Neural cell (in vitro differentiated cells): ENCODE results near the gene ZDHHC7.
A peak's percentile ranks its signal among the peaks of the same experiment; 100 is the strongest.

Experiments
- EP300 ChIP-seq: fragments of 450-650 bp; conservative IDR thresholded peaks from 2 replicates; pipeline ENCODE4 v1.6.1; 2014; ENCODE audit warnings: antibody characterized with exemption, mild to moderate bottlenecking, moderate library complexity; ENCODE audit not compliant: poor library complexity, severe bottlenecking
- EZH2 ChIP-seq: fragments of 200-600, 300-800 bp; shearing (Covaris generic), sonication (generic); IDR thresholded peaks from 2 replicates; pipeline ENCODE4 v1.6.1; 2014; ENCODE audit warnings: antibody characterized with exemption, low read length, borderline replicate concordance, mild to moderate bottlenecking; ENCODE audit not compliant: insufficient read depth, poor library complexity, severe bottlenecking
- MXI1 ChIP-seq: fragments of 450-650 bp; conservative IDR thresholded peaks from 2 replicates; pipeline ENCODE4 v1.6.1; 2014; ENCODE audit warnings: antibody characterized with exemption, mild to moderate bottlenecking; ENCODE audit not compliant: poor library complexity, severe bottlenecking
- POLR2AphosphoS5 ChIP-seq: IDR thresholded peaks from 2 replicates; pipeline ENCODE4 v1.6.1; 2012
- RAD21 ChIP-seq: fragments of 450-650 bp; conservative IDR thresholded peaks from 2 replicates; pipeline ENCODE4 v1.6.1; 2014; ENCODE audit warnings: antibody characterized with exemption, mild to moderate bottlenecking, moderate library complexity
- SMC3 ChIP-seq: fragments of 450-650 bp; conservative IDR thresholded peaks from 2 replicates; pipeline ENCODE4 v1.6.1; 2014; ENCODE audit warnings: antibody characterized with exemption, mild to moderate bottlenecking, moderate library complexity; ENCODE audit not compliant: poor library complexity
- TAF1 ChIP-seq: IDR thresholded peaks from 2 replicates; pipeline ENCODE4 v1.6.1; 2012; ENCODE audit warnings: low read depth
- TF ChIP-seq, protein P1 (sequence below): fragments of 450-650 bp; IDR thresholded peaks from 2 replicates; pipeline ENCODE4 v1.5.1; 2014; ENCODE audit warnings: antibody characterized with exemption, mild to moderate bottlenecking, moderate library complexity; ENCODE audit not compliant: poor library complexity, severe bottlenecking
- TF ChIP-seq, protein P2 (sequence below): IDR thresholded peaks from 2 replicates; pipeline ENCODE4 v1.6.1; 2012; ENCODE audit warnings: borderline replicate concordance

DNA sequence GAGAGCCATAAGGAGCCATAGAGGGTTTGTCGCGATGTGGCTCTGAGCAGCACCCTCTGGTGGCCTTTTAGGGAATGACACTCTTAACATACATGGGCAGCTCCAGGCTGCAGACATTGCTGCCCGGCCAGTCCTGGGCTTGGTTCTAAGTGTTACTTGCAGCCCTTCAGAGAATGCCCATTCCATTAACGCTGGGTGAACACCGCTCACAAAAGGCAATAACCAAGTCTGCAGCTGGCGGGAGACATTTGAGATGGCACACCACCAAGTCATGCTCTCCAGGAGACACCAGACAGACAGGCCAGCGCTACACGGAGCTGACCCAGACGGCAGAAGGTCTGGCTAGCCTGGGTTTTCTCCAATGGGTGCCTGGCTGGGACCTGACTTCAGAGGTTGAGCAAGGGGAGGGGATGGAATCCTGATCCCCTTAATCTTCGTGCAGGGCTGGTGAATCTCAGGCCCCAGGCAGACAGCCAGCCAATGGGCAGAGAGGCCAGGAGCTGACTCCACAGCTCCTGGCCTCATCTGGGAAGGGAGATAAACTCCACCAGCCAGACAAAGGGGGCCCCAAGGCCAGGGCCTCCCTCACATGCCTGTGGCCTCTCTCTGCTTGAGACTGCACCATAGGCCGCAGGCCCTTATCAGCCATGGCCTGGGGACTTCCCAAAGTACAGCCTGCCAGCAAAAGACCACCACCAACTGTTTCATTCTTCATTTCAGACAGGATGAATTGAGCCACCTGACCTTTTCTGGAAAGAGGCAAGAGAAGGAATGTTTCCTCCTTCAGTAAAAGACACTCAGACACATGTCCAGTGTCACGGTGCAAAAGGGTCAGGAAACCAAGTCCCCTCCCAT is 58.8 kb downstream of the ZDHHC7 start:
- TF ChIP-seq TAF1 = no peak
- TF ChIP-seq, protein P1, sequence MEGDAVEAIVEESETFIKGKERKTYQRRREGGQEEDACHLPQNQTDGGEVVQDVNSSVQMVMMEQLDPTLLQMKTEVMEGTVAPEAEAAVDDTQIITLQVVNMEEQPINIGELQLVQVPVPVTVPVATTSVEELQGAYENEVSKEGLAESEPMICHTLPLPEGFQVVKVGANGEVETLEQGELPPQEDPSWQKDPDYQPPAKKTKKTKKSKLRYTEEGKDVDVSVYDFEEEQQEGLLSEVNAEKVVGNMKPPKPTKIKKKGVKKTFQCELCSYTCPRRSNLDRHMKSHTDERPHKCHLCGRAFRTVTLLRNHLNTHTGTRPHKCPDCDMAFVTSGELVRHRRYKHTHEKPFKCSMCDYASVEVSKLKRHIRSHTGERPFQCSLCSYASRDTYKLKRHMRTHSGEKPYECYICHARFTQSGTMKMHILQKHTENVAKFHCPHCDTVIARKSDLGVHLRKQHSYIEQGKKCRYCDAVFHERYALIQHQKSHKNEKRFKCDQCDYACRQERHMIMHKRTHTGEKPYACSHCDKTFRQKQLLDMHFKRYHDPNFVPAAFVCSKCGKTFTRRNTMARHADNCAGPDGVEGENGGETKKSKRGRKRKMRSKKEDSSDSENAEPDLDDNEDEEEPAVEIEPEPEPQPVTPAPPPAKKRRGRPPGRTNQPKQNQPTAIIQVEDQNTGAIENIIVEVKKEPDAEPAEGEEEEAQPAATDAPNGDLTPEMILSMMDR = peak; percentile 75
- TF ChIP-seq, protein P2, sequence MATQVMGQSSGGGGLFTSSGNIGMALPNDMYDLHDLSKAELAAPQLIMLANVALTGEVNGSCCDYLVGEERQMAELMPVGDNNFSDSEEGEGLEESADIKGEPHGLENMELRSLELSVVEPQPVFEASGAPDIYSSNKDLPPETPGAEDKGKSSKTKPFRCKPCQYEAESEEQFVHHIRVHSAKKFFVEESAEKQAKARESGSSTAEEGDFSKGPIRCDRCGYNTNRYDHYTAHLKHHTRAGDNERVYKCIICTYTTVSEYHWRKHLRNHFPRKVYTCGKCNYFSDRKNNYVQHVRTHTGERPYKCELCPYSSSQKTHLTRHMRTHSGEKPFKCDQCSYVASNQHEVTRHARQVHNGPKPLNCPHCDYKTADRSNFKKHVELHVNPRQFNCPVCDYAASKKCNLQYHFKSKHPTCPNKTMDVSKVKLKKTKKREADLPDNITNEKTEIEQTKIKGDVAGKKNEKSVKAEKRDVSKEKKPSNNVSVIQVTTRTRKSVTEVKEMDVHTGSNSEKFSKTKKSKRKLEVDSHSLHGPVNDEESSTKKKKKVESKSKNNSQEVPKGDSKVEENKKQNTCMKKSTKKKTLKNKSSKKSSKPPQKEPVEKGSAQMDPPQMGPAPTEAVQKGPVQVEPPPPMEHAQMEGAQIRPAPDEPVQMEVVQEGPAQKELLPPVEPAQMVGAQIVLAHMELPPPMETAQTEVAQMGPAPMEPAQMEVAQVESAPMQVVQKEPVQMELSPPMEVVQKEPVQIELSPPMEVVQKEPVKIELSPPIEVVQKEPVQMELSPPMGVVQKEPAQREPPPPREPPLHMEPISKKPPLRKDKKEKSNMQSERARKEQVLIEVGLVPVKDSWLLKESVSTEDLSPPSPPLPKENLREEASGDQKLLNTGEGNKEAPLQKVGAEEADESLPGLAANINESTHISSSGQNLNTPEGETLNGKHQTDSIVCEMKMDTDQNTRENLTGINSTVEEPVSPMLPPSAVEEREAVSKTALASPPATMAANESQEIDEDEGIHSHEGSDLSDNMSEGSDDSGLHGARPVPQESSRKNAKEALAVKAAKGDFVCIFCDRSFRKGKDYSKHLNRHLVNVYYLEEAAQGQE = no peak
- peak; percentile 68 for TF ChIP-seq RAD21
- TF ChIP-seq POLR2AphosphoS5 = no peak
- TF ChIP-seq EZH2 = no peak
- no peak for TF ChIP-seq EP300
- TF ChIP-seq SMC3 = peak; percentile 80
- TF ChIP-seq MXI1 = no peak
